ENCODE data around the gene NRP2. TPM values are rescaled to one million over a fixed set of nuclear protein-coding genes. Genes with fewer than 3 reads are reported as not detected.

The NRP2 gene
- total RNA-seq, 1 experiment from 2014 or later = 10.3 TPM

- H3K27me3 Mint-ChIP-seq (ENCODE audit: insufficient read depth, unreplicated experiment) = no peaks in the 10 kb centered on the region
- peaks cover 5% of the 10 kb centered on the region for H3K4me1 Mint-ChIP-seq (ENCODE audit: insufficient read depth, unreplicated experiment)
- ChIA-PET CTCF (interaction anchor here (1.4 kb wide), 1 partner anchor 12 kb away, joined by 6 read pairs; no protein-coding TSS in a partner anchor), POLR2A (interaction anchor here (1.4 kb wide), 1 partner anchor 10 kb away, joined by 3 read pairs; no protein-coding TSS in a partner anchor)
- H3K4me3 Mint-ChIP-seq (ENCODE audit: unreplicated experiment) = no peak overlapping the region
- intact Hi-C loops (cut with micrococcal nuclease) = no loop called here
- TF ChIP-seq CTCF (IDR thresholded peaks at IDR 0.05; ENCODE audit: unreplicated experiment) = no peak
- H3K36me3 Mint-ChIP-seq (ENCODE audit: insufficient read depth, unreplicated experiment) = peaks cover 7% of the 10 kb centered on the region
- no TSS peak for BruUV-seq (replicated peaks)
- H3K27ac Mint-ChIP-seq (ENCODE audit: low read depth, unreplicated experiment) = no peak overlapping the region
- DNase-seq (ENCODE audit: unreplicated experiment) = no peak
- no peaks in the 10 kb centered on the region for H3K9me3 Mint-ChIP-seq (ENCODE audit: unreplicated experiment)
These were observed 80.6 kb downstream of the NRP2 start for GRCh38 chr2:205762881-205763280.

- CTCF ChIA-PET = interaction anchor here (2.2 kb wide), 1 partner anchor 162 kb away, joined by 11 read pairs; no protein-coding TSS in a partner anchor
- no peaks in the 10 kb centered on the region for H3K27me3 Mint-ChIP-seq (ENCODE audit: insufficient read depth, unreplicated experiment)
- intact Hi-C loops (cut with micrococcal nuclease) = no loop called here
- BruUV-seq (replicated peaks) = no TSS peak
- no peak overlapping the region for H3K27ac Mint-ChIP-seq (ENCODE audit: low read depth, unreplicated experiment)
- DNase-seq (ENCODE audit: unreplicated experiment) = no peak
- no peaks in the 10 kb centered on the region for H3K9me3 Mint-ChIP-seq (ENCODE audit: unreplicated experiment)
- peaks cover 7% of the 10 kb centered on the region for H3K36me3 Mint-ChIP-seq (ENCODE audit: insufficient read depth, unreplicated experiment)
- H3K4me1 Mint-ChIP-seq (ENCODE audit: insufficient read depth, unreplicated experiment) = peaks cover 8% of the 10 kb centered on the region
- H3K4me3 Mint-ChIP-seq (ENCODE audit: unreplicated experiment) = no peak overlapping the region
- no peak for TF ChIP-seq CTCF (IDR thresholded peaks at IDR 0.05; ENCODE audit: unreplicated experiment)
- POLR2A ChIA-PET = no interaction called here
These were observed 81.5 kb downstream of the NRP2 start for GRCh38 chr2:205763708-205764211.

GRCh38 chr2:205764270-205764746 is 82.0 kb downstream of the NRP2 start:
- no peaks in the 10 kb centered on the region for H3K9me3 Mint-ChIP-seq (ENCODE audit: unreplicated experiment)
- H3K27me3 Mint-ChIP-seq (ENCODE audit: insufficient read depth, unreplicated experiment) = no peaks in the 10 kb centered on the region
- no TSS peak for BruUV-seq (replicated peaks)
- no peak for TF ChIP-seq CTCF (IDR thresholded peaks at IDR 0.05; ENCODE audit: unreplicated experiment)
- no peak overlapping the region for H3K4me3 Mint-ChIP-seq (ENCODE audit: unreplicated experiment)
- peaks cover 7% of the 10 kb centered on the region for H3K36me3 Mint-ChIP-seq (ENCODE audit: insufficient read depth, unreplicated experiment)
- DNase-seq (ENCODE audit: unreplicated experiment) = no peak
- ChIA-PET POLR2A (no interaction called here), CTCF (interaction anchor here (1.6 to 2.2 kb wide), 3 partner anchors 10 to 161 kb away, joined by 3 to 11 read pairs (median 4); no protein-coding TSS in a partner anchor)
- intact Hi-C loops (cut with micrococcal nuclease) = no loop called here
- H3K27ac Mint-ChIP-seq (ENCODE audit: low read depth, unreplicated experiment) = no peak overlapping the region
- H3K4me1 Mint-ChIP-seq (ENCODE audit: insufficient read depth, unreplicated experiment) = peaks cover 13% of the 10 kb centered on the region

- ChIA-PET CTCF (interaction anchor here (0.6 to 2.2 kb wide), 8 partner anchors 9 to 626 kb away, joined by 3 to 11 read pairs (median 4); no protein-coding TSS in a partner anchor), POLR2A (no interaction called here)
- intact Hi-C loops (cut with micrococcal nuclease) = loop anchor here (5.0 kb wide), 2 partner anchors 83 to 122 kb away; partner anchors contain the start of gene NRP2
- H3K4me3 Mint-ChIP-seq (ENCODE audit: unreplicated experiment) = no peak overlapping the region
- no peak overlapping the region for H3K27ac Mint-ChIP-seq (ENCODE audit: low read depth, unreplicated experiment)
- peaks cover 19% of the 10 kb centered on the region for H3K4me1 Mint-ChIP-seq (ENCODE audit: insufficient read depth, unreplicated experiment)
- peaks cover 7% of the 10 kb centered on the region for H3K36me3 Mint-ChIP-seq (ENCODE audit: insufficient read depth, unreplicated experiment)
- H3K9me3 Mint-ChIP-seq (ENCODE audit: unreplicated experiment) = no peaks in the 10 kb centered on the region
- H3K27me3 Mint-ChIP-seq (ENCODE audit: insufficient read depth, unreplicated experiment) = no peaks in the 10 kb centered on the region
- no TSS peak for BruUV-seq (replicated peaks)
- no peak for TF ChIP-seq CTCF (IDR thresholded peaks at IDR 0.05; ENCODE audit: unreplicated experiment)
- DNase-seq (ENCODE audit: unreplicated experiment) = no peak
These were observed 82.8 kb downstream of the NRP2 start for GRCh38 chr2:205765151-205765550.

All from MCF 10A (cell line).